KG1 (cell line): Measurements from ENCODE around the gene LCMT2.

Experiments
- DNase-seq: peaks from one replicate; lab custom pipeline; 2025; lab: John Stamatoyannopoulos, UW

Gene LCMT2

GRCh38 chr15:43274136-43274535 is 56.2 kb downstream of the LCMT2 start:
- no peak for DNase-seq
